Neural cell (in vitro differentiated cells): ENCODE measurements around the gene THADA.

ENCODE experiments used
- EP300 ChIP-seq: fragments of 450-650 bp; conservative IDR thresholded peaks from 2 replicates; pipeline ENCODE4 v1.6.1; 2014; ENCODE audit warnings: antibody characterized with exemption, mild to moderate bottlenecking, moderate library complexity; ENCODE audit not compliant: poor library complexity, severe bottlenecking
- EZH2 ChIP-seq: fragments of 200-600, 300-800 bp; shearing (Covaris generic), sonication (generic); IDR thresholded peaks from 2 replicates; pipeline ENCODE4 v1.6.1; 2014; ENCODE audit warnings: antibody characterized with exemption, low read length, borderline replicate concordance, mild to moderate bottlenecking; ENCODE audit not compliant: insufficient read depth, poor library complexity, severe bottlenecking
- MXI1 ChIP-seq: fragments of 450-650 bp; conservative IDR thresholded peaks from 2 replicates; pipeline ENCODE4 v1.6.1; 2014; ENCODE audit warnings: antibody characterized with exemption, mild to moderate bottlenecking; ENCODE audit not compliant: poor library complexity, severe bottlenecking
- POLR2AphosphoS5 ChIP-seq: IDR thresholded peaks from 2 replicates; pipeline ENCODE4 v1.6.1; 2012
- RAD21 ChIP-seq: fragments of 450-650 bp; conservative IDR thresholded peaks from 2 replicates; pipeline ENCODE4 v1.6.1; 2014; ENCODE audit warnings: antibody characterized with exemption, mild to moderate bottlenecking, moderate library complexity
- SMC3 ChIP-seq: fragments of 450-650 bp; conservative IDR thresholded peaks from 2 replicates; pipeline ENCODE4 v1.6.1; 2014; ENCODE audit warnings: antibody characterized with exemption, mild to moderate bottlenecking, moderate library complexity; ENCODE audit not compliant: poor library complexity
- TAF1 ChIP-seq: IDR thresholded peaks from 2 replicates; pipeline ENCODE4 v1.6.1; 2012; ENCODE audit warnings: low read depth
- TF ChIP-seq, protein P1 (sequence below): fragments of 450-650 bp; IDR thresholded peaks from 2 replicates; pipeline ENCODE4 v1.5.1; 2014; ENCODE audit warnings: antibody characterized with exemption, mild to moderate bottlenecking, moderate library complexity; ENCODE audit not compliant: poor library complexity, severe bottlenecking
- TF ChIP-seq, protein P2 (sequence below): IDR thresholded peaks from 2 replicates; pipeline ENCODE4 v1.6.1; 2012; ENCODE audit warnings: borderline replicate concordance

DNA sequence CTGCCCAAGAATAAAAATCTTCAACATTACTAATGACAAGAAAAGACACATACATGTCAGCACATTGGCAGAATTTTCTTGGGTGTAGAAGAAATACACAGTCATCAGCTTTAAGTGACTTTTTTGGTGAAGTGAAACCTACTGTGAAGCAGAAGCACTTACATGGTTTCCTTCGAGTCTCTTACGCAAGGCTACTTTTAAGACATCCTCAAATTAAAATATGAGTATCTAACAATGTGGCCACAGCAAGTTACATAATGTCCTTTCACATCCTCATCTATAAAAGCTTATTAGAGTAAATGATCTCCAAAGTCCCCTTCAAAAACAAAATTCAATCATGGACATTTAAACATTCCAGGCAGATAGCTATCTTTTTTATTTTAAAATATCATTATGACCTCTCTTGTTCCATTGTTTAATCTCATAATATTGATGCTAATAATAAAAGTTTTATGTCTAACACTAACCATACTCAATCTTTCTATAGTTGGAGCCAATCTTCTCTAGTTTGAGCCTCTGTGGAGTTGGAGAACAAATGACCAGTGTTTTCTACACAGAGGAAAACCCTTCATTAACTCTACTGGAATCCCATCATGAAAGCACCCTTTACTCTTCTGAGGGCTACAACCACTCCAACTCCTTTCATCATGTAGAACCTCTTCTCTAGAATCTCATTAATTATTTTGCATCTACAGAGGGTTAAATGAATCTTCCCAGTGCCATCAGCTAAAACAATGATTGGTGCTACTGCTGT, 187.3 kb downstream of the THADA start:
- TF ChIP-seq, protein P1, sequence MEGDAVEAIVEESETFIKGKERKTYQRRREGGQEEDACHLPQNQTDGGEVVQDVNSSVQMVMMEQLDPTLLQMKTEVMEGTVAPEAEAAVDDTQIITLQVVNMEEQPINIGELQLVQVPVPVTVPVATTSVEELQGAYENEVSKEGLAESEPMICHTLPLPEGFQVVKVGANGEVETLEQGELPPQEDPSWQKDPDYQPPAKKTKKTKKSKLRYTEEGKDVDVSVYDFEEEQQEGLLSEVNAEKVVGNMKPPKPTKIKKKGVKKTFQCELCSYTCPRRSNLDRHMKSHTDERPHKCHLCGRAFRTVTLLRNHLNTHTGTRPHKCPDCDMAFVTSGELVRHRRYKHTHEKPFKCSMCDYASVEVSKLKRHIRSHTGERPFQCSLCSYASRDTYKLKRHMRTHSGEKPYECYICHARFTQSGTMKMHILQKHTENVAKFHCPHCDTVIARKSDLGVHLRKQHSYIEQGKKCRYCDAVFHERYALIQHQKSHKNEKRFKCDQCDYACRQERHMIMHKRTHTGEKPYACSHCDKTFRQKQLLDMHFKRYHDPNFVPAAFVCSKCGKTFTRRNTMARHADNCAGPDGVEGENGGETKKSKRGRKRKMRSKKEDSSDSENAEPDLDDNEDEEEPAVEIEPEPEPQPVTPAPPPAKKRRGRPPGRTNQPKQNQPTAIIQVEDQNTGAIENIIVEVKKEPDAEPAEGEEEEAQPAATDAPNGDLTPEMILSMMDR: no peak
- TF ChIP-seq POLR2AphosphoS5 (no peak), EZH2 (no peak), EP300 (no peak), TAF1 (no peak), RAD21 (no peak), SMC3 (no peak), MXI1 (no peak)
- TF ChIP-seq, protein P2, sequence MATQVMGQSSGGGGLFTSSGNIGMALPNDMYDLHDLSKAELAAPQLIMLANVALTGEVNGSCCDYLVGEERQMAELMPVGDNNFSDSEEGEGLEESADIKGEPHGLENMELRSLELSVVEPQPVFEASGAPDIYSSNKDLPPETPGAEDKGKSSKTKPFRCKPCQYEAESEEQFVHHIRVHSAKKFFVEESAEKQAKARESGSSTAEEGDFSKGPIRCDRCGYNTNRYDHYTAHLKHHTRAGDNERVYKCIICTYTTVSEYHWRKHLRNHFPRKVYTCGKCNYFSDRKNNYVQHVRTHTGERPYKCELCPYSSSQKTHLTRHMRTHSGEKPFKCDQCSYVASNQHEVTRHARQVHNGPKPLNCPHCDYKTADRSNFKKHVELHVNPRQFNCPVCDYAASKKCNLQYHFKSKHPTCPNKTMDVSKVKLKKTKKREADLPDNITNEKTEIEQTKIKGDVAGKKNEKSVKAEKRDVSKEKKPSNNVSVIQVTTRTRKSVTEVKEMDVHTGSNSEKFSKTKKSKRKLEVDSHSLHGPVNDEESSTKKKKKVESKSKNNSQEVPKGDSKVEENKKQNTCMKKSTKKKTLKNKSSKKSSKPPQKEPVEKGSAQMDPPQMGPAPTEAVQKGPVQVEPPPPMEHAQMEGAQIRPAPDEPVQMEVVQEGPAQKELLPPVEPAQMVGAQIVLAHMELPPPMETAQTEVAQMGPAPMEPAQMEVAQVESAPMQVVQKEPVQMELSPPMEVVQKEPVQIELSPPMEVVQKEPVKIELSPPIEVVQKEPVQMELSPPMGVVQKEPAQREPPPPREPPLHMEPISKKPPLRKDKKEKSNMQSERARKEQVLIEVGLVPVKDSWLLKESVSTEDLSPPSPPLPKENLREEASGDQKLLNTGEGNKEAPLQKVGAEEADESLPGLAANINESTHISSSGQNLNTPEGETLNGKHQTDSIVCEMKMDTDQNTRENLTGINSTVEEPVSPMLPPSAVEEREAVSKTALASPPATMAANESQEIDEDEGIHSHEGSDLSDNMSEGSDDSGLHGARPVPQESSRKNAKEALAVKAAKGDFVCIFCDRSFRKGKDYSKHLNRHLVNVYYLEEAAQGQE: no peak
